HepG2 (cell line): ENCODE data around the gene AFAP1. TPM values are rescaled to one million over a fixed set of nuclear protein-coding genes. Genes with fewer than 3 reads are reported as not detected.
A peak's percentile ranks its signal among the peaks of the same experiment; 100 is the strongest.

Experiments
- ATAC-seq: fragments of 200-7000 bp; cut with Tn5 transposase; 3 replicates; pipeline ENCODE4 v1.9.1; 2020; ENCODE audit warnings: mild to moderate bottlenecking, moderate library complexity
- BruUV-seq: library from RNA; stranded (reverse); fragments of 400-500 nt; replicated peaks from 2 replicates; lab custom pipeline; 2021; lab: Mats Ljungman, UMichigan
- CTCF ChIA-PET: fragments of 300-600 bp; formaldehyde crosslinking; extraction: SDS; loops from one replicate; lab custom pipeline; 2021; ENCODE audit warnings: low total read pairs, inconsistent platforms, low intra/inter-chr PET ratio; lab: Yijun Ruan, JAX
- POLR2A ChIA-PET: fragments of 350-600 bp; sonication (Branson Sonifier 250); formaldehyde crosslinking; loops from one replicate; lab custom pipeline; 2020; ENCODE audit warnings: antibody characterized with exemption, inconsistent platforms; lab: Yijun Ruan, JAX
- DNase-seq: peaks from one replicate; pipeline ENCODE4 v3.0.0-alpha.2; 2015; ENCODE audit warnings: low spot score
- FAIRE-seq: peaks from 3 replicates; lab custom pipeline; 2011; peaks lifted over from hg19 to GRCh38; lab: Jason Lieb, UNC
- H2AFZ ChIP-seq: one replicate; pipeline ENCODE4 v1.6.1; 2011; ENCODE audit warnings: low read length, inconsistent platforms
- H3K27ac ChIP-seq: fragments of 300-600 bp; 3 replicates; pipeline ENCODE4 v1.8.0; 2011; ENCODE audit warnings: mixed run types, mild to moderate bottlenecking, mixed read lengths, low read length, inconsistent platforms; ENCODE audit not compliant: insufficient read depth; ENCODE audit errors: extremely low read length
- H3K27me3 ChIP-seq, 2 experiments: fragments of 200-600 bp in 1 of 2; 2 replicates in 1 of 2; 3 replicates in 1 of 2; pipeline versions ENCODE4 v1.6.0 to v1.8.0; 2011; ENCODE audit warnings: low read length in 2 of 2, mild to moderate bottlenecking in 2 of 2, moderate library complexity in 2 of 2, inconsistent platforms in 1 of 2; ENCODE audit not compliant: insufficient read depth in 2 of 2, control insufficient read depth in 1 of 2
- H3K36me3 ChIP-seq, 2 experiments: fragments of 200-600 bp in 1 of 2; replicated peaks in 1 of 2; 2 replicates in 1 of 2; 3 replicates in 1 of 2; pipeline versions ENCODE4 v1.5.1 to v1.8.0; 2011; ENCODE audit warnings: low read length in 2 of 2, inconsistent platforms in 1 of 2; ENCODE audit not compliant: insufficient read depth in 2 of 2, control insufficient read depth in 1 of 2
- H3K4me1 ChIP-seq: 2 replicates; pipeline ENCODE4 v1.5.1; 2012; ENCODE audit warnings: low read length, inconsistent platforms; ENCODE audit not compliant: insufficient read depth
- H3K4me2 ChIP-seq: 2 replicates; pipeline ENCODE4 v1.6.0; 2011; ENCODE audit warnings: low read depth, low read length, inconsistent platforms
- H3K4me3 ChIP-seq, 3 experiments: fragments of 200-600 bp in 1 of 3; sonication (generic), shearing (Covaris generic) in 1 of 3; replicated peaks in 1 of 3; 2 replicates each; pipeline ENCODE4 v1.5.1; 2011 to 2016; ENCODE audit warnings: low read length in 3 of 3, inconsistent platforms in 2 of 3, low read depth in 2 of 3, mild to moderate bottlenecking in 2 of 3, control low read depth in 1 of 3, mixed read lengths in 1 of 3; ENCODE audit not compliant: insufficient read depth in 1 of 3
- H3K79me2 ChIP-seq: one replicate; pipeline ENCODE4 v1.6.1; 2011; ENCODE audit warnings: low read length, inconsistent platforms; ENCODE audit not compliant: insufficient read depth
- H3K9ac ChIP-seq: 2 replicates; pipeline ENCODE4 v1.6.0; 2011; ENCODE audit warnings: mild to moderate bottlenecking, low read depth, low read length, inconsistent platforms; ENCODE audit not compliant: insufficient read depth
- H3K9me3 ChIP-seq: 2 replicates; pipeline ENCODE4 v1.5.1; 2012; ENCODE audit warnings: mild to moderate bottlenecking, low read length
- H4K20me1 ChIP-seq: 2 replicates; pipeline ENCODE4 v1.6.0; 2011; ENCODE audit warnings: inconsistent platforms, mild to moderate bottlenecking, low read length, moderate library complexity; ENCODE audit not compliant: insufficient read depth
- CC2D1A ChIP-seq: sonication (generic); formaldehyde crosslinking; IDR thresholded peaks from 2 replicates; pipeline ENCODE4 v1.8.1; 2023; ENCODE audit warnings: mild to moderate bottlenecking, missing genetic modification reagents
- GATAD1 ChIP-seq: IDR thresholded peaks from 2 replicates; pipeline ENCODE4 v1.6.1; 2016; ENCODE audit warnings: missing genetic modification reagents, missing compliant biosample characterization
- HOXA9 ChIP-seq: sonication (generic); formaldehyde crosslinking; IDR thresholded peaks from 2 replicates; pipeline ENCODE4 v1.8.1; 2022; ENCODE audit warnings: missing genetic modification reagents, mild to moderate bottlenecking, moderate library complexity, borderline replicate concordance
- JDP2 ChIP-seq: sonication (generic); formaldehyde crosslinking; IDR thresholded peaks from 2 replicates; pipeline ENCODE4 v1.8.1; 2022; ENCODE audit warnings: missing genetic modification reagents, borderline replicate concordance
- KDM1A ChIP-seq: IDR thresholded peaks from 2 replicates; pipeline ENCODE4 v1.6.1; 2016; ENCODE audit warnings: missing compliant biosample characterization
- MLX ChIP-seq: IDR thresholded peaks from 2 replicates; pipeline ENCODE4 v1.6.1; 2016
- MLXIP ChIP-seq: sonication (generic); formaldehyde crosslinking; IDR thresholded peaks from 2 replicates; pipeline ENCODE4 v1.9.0; 2021; ENCODE audit warnings: missing genetic modification reagents, borderline replicate concordance
- POGK ChIP-seq: sonication (generic); formaldehyde crosslinking; conservative IDR thresholded peaks from 2 replicates; pipeline ENCODE4 v1.8.0; 2022; ENCODE audit warnings: mild to moderate bottlenecking, moderate library complexity, missing genetic modification reagents
- RBM22 ChIP-seq: fragments of 200-400 bp; formaldehyde crosslinking; optimal IDR thresholded peaks from 2 replicates; pipeline ENCODE3; 2017; ENCODE audit warnings: mild to moderate bottlenecking, low read length, moderate library complexity
- RBM39 ChIP-seq: fragments of 200-400 bp; formaldehyde crosslinking; IDR thresholded peaks from one replicate; pipeline ENCODE4 v1.6.1; 2018; ENCODE audit warnings: antibody characterized with exemption, mild to moderate bottlenecking, low read depth, low read length; ENCODE audit not compliant: poor library complexity, severe bottlenecking
- ZFX ChIP-seq: sonication (generic); formaldehyde crosslinking; IDR thresholded peaks from 2 replicates; pipeline ENCODE4 v1.4.0; 2020; ENCODE audit warnings: mild to moderate bottlenecking, low read depth, missing genetic modification reagents, moderate library complexity
- ZMYM2 ChIP-seq: sonication (generic); formaldehyde crosslinking; IDR thresholded peaks from 2 replicates; pipeline ENCODE4 v1.8.0; 2022; ENCODE audit warnings: mild to moderate bottlenecking, missing genetic modification reagents
- ZNF367 ChIP-seq: sonication (generic); formaldehyde crosslinking; IDR thresholded peaks from 2 replicates; pipeline ENCODE4 v1.4.0; 2020; ENCODE audit warnings: missing genetic modification reagents, borderline replicate concordance
- ZNF639 ChIP-seq: conservative IDR thresholded peaks from 2 replicates; pipeline ENCODE4 v1.6.1; 2018; ENCODE audit warnings: missing genetic modification reagents
- whole genome bisulfite sequencing: methylation state at CpG from one replicate; pipeline ENCODE4 v1.1.6; 2017; ENCODE audit warnings: low lambda C conversion rate; 5-methylcytosine and 5-hydroxymethylcytosine counted together
- in situ Hi-C: cut with HindIII; loops from 2 replicates; pipeline ENCODE4 v1.10.0; 2017; ENCODE audit warnings: low pct_unique_long_range_greater_than_20kb; ENCODE audit not compliant: extremely low pct_ligation_motif_present
- intact Hi-C: fragments of 100-400 bp; cut with micrococcal nuclease; formaldehyde crosslinking; loops from one replicate; pipeline ENCODE4 v1.10.0; 2022; ENCODE audit not compliant: unreplicated experiment
- polyA plus RNA-seq, 8 experiments: library from polyadenylated mRNA; depleted of rRNA in 3 of 8; stranded (reverse) in 7 of 8; unstranded in 1 of 8; fragments of >200 nt; fragmentation: Illumina TruSeq in 4 of 8; extraction: Trizol in 4 of 8; gene quantifications; 2 replicates each; pipeline versions ENCODE4 v1.2.1 to v1.2.3, GENCODE V29; 2011 to 2016; ENCODE audit warnings: low read depth in 4 of 8, missing spikeins in 1 of 8, mixed read lengths in 1 of 8; ENCODE audit not compliant: insufficient read depth in 1 of 8
- total RNA-seq, 5 experiments: library from RNA; depleted of rRNA; stranded (reverse); fragments of >200 nt; fragmentation: Illumina TruSeq; extraction: Trizol; gene quantifications; 2 replicates each; pipeline ENCODE4 v1.2.3, GENCODE V29; 2016; ENCODE audit warnings: low read depth in 1 of 5

The AFAP1 gene
- total and polyA plus RNA-seq, 2 of the 13 experiments (the other 11 are each of a cell fraction or from before 2014, with no cell fraction given): 2.5 TPM

- TF ChIP-seq ZMYM2 (CRISPR knock-in tag) (no peak), RBM39 (no peak), KDM1A (no peak)
These were observed 95.1 kb downstream of the AFAP1 start (continued) for GRCh38 chr4:7844594-7844991.

GRCh38 chr4:7843831-7844593, 95.6 kb downstream of the AFAP1 start:
- peaks cover 20% of the 10 kb centered on the region for H3K4me1 ChIP-seq
- BruUV-seq: no TSS peak
- H3K79me2 ChIP-seq: no peaks in the 10 kb centered on the region
- H3K27me3 ChIP-seq: no peaks in the 10 kb centered on the region
- in situ Hi-C loops: no loop called here
- H2AFZ ChIP-seq: no peak overlapping the region
- ATAC-seq (peak; percentile 99), FAIRE-seq (peak; percentile 83), DNase-seq (peak; percentile 70)
- intact Hi-C loops: loop anchor here (1.0 kb wide), 2 partner anchors 40 to 143 kb away; no protein-coding TSS in a partner anchor
- no peak overlapping the region for H3K9ac ChIP-seq
- H3K27ac ChIP-seq: no peak overlapping the region
- CTCF ChIA-PET: interaction anchor here (1.3 to 1.7 kb wide), 2 partner anchors 32 to 40 kb away, joined by 3 to 19 read pairs; no protein-coding TSS in a partner anchor
- WGBS: 52% methylated on average over 6 of the region's 11 CpGs
- H4K20me1 ChIP-seq: no peaks in the 10 kb centered on the region
- H3K4me3 ChIP-seq: no peak overlapping the region
- peaks cover 1 to 5% of the 10 kb centered on the region in 2 experiments; a peak in 2 of 5 replicates for H3K36me3 ChIP-seq
- no peak overlapping the region for H3K4me2 ChIP-seq
- POLR2A ChIA-PET: interaction anchor here (1.0 kb wide), 1 partner anchor 38 kb away, joined by 5 read pairs; no protein-coding TSS in a partner anchor
- no peaks in the 10 kb centered on the region for H3K9me3 ChIP-seq
- TF ChIP-seq MLX (CRISPR knock-in tag) (no peak), ZFX (CRISPR knock-in tag) (no peak), MLXIP (no peak), ZNF367 (CRISPR knock-in tag) (no peak), JDP2 (no peak), POGK (CRISPR knock-in tag) (peak; percentile 47; the same call in 1 of the 2 replicates), ZNF639 (CRISPR knock-in tag) (no peak), CC2D1A (no peak), RBM22 (no peak), HOXA9 (CRISPR knock-in tag) (no peak), GATAD1 (no peak)
